ENCODE measurements around the gene RXFP2.

The RXFP2 gene

DNA sequence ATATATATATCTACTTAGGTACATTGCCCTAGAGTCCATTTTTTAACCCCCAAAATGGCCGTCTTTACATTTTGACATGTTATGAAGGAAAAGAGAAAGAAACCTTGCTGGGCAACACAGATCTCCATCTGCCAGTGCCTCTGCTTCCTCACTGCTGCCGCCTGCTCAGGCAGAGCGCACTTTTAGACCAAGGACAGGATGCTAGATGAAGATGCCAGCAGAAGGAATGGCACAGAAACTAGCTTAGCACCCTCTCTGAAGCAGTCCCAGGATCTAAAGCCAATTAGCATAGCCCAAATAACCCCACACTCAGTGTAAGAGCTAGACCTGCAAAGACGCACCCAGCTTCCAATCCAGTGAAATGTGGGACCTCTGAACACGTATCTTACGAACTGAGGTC, 111.9 kb downstream of the RXFP2 start:
- no peaks in the 10 kb centered on the region for H3K27me3 ChIP-seq (ENCODE audit: low read depth)
- no peak for DNase-seq (ENCODE audit: low spot score in 2 of 2)
- in situ Hi-C loops (cut with MboI; ENCODE audit: low sequenced_read_pairs), result no loop called here
- H3K4me3 ChIP-seq, result no peak overlapping the region
- H3K4me1 ChIP-seq, result no peaks in the 10 kb centered on the region; the same call in 1 of the 2 replicates
- H3K36me3 ChIP-seq (replicated peaks), result no peaks in the 10 kb centered on the region
- no peaks in the 10 kb centered on the region for H3K9me3 ChIP-seq
